HAP-1 (cell line): ENCODE data around the gene COL23A1.
A peak's percentile ranks its signal among the peaks of the same experiment; 100 is the strongest.

ENCODE experiments used
- DNase-seq, 2 experiments: peaks; one replicate each; pipeline ENCODE4 v3.0.0-alpha.2; 2016 to 2020; ENCODE audit warnings: low spot score in 2 of 2
- H3K27me3 ChIP-seq: fragments of 250-450 bp; sonication (Bioruptor Pico); 2 replicates; pipeline ENCODE4 v1.5.1; 2020; ENCODE audit warnings: low read depth, mild to moderate bottlenecking, moderate library complexity
- H3K36me3 ChIP-seq: fragments of 250-450 bp; sonication (Bioruptor Pico); replicated peaks from 2 replicates; pipeline ENCODE4 v1.5.1; 2020; ENCODE audit warnings: mild to moderate bottlenecking
- H3K4me1 ChIP-seq: fragments of 250-450 bp; sonication (Bioruptor Pico); 2 replicates; pipeline ENCODE4 v1.5.1; 2020; ENCODE audit warnings: mild to moderate bottlenecking
- H3K4me3 ChIP-seq: fragments of 250-450 bp; sonication (Bioruptor Pico); 2 replicates; pipeline ENCODE4 v1.5.1; 2020; ENCODE audit warnings: mild to moderate bottlenecking, moderate library complexity
- H3K9me3 ChIP-seq: fragments of 250-450 bp; sonication (Bioruptor Pico); 2 replicates; pipeline ENCODE4 v1.5.1; 2020; ENCODE audit warnings: mild to moderate bottlenecking, moderate library complexity
- in situ Hi-C: fragments of 300-500 bp; cut with MboI; formaldehyde crosslinking; loops from 3 replicates; pipeline ENCODE4 v1.14.3; 2020; ENCODE audit warnings: low sequenced_read_pairs, inconsistent platforms, mixed read lengths

Gene COL23A1

DNA sequence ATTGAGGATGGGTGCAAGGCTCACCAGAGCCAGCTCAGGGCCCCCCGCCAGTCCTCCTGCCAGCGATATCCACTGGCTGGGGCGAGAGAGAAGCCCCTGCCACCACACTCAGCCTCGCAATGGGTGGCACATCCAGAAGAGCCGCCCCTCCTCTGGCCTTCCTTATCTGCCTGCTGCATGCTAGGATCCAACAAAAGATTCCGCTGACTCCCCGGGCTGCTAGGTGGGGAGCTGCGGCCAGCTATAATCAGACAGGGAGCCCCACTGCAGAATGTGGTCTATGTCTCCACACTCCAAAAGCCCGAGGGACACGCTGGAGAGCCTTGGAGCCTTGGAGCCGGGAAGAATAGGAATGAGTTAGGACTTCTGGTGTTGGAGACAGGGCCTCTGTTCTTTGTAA, 32.8 kb downstream of the COL23A1 start:
- H3K36me3 ChIP-seq, result no peaks in the 10 kb centered on the region
- in situ Hi-C loops, result no loop called here
- H3K4me1 ChIP-seq, result no peaks in the 10 kb centered on the region
- no peaks in the 10 kb centered on the region for H3K27me3 ChIP-seq
- no peak for DNase-seq
- no peak overlapping the region for H3K4me3 ChIP-seq
- H3K9me3 ChIP-seq, result no peaks in the 10 kb centered on the region

DNA sequence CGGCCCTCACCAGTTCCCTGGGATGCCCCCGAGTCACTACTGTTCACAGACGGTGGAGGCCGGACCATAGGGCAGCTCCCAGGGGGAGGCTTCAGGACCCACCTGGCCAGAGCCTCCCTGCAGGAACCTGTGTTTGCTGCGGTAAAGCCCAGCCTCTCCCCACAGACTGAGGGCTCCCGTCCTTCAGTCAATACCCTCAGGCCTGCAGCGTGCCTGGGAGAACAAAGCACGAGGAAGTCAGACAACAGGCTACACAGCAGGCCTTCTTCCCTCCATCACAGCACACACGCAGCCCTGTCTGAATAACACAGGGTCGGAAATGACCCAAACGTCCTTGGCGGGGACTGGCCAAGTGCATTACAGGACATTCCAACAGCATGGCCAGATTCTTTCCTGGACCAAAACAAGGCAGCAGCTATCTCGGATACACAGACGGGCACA, 34.4 kb downstream of the COL23A1 start:
- H3K36me3 ChIP-seq, result no peaks in the 10 kb centered on the region
- no peaks in the 10 kb centered on the region for H3K27me3 ChIP-seq
- H3K4me3 ChIP-seq, result no peak overlapping the region
- no peak for DNase-seq
- no peaks in the 10 kb centered on the region for H3K9me3 ChIP-seq
- in situ Hi-C loops, result no loop called here
- H3K4me1 ChIP-seq, result no peaks in the 10 kb centered on the region

DNA sequence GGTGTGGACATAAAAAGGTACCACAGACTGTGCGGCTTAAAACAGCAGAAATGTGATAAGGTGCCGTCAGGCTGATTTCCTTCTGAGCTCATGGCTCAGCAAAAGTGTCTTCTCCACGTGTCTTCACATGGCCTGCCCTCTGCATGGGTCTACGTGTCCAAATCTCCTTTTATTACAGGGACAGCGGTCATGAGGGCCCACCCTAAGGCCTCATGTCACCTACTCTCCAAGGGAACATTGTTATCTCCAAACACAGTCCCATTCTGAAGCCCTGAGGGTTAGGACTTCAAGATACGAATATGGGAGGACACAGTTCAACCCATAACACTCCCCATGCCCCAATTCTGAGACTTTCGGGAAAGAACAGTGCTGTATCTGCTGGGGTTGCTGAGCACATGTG, 35.2 kb downstream of the COL23A1 start:
- Histone ChIP-seq H3K36me3 (no peaks in the 10 kb centered on the region), H3K9me3 (no peaks in the 10 kb centered on the region), H3K27me3 (no peaks in the 10 kb centered on the region), H3K4me3 (no peak overlapping the region), H3K4me1 (no peaks in the 10 kb centered on the region)
- DNase-seq, result no peak
- in situ Hi-C loops, result no loop called here

DNA sequence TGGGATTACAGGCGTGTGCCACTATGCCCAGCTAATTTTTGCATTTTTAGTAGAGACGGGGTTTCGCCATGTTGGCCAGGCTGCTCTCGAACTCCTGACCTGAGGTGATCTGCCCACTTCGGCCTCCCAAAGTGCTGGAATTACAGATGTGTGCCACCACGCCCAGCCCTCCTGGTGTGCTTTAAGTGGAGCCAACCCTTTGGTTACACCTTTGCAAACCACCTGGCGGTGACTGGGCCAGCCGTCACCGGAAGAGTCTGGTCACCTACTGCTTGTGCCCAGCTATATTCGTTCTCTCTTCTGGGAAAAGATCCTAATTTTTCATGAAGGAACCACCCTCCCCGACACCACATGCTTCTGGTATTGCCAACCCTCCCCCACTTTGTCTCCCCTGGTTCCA, 35.9 kb downstream of the COL23A1 start:
- Histone ChIP-seq H3K4me1 (no peaks in the 10 kb centered on the region), H3K9me3 (no peaks in the 10 kb centered on the region), H3K36me3 (no peaks in the 10 kb centered on the region), H3K4me3 (no peak overlapping the region), H3K27me3 (no peaks in the 10 kb centered on the region)
- no peak for DNase-seq
- in situ Hi-C loops, result no loop called here

DNA sequence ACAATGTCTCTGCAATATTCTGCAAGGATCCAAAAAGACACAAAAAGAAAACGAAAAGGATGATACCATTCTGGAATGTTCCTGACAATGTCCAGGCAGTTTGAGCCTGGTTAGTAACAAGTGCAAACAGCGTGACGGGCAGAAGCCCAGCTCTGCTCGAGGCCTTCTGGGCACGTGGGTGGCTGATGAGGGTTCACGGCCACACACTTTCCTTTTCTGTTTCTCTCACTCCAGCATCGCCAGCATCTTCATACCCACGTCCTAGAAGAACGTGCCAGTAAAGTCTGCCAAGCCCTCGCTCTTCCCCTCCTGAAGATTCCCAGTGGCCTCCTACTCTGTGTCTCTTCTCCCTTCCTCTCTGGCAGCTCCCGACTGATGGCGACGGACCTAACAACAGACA, 36.7 kb downstream of the COL23A1 start:
- Histone ChIP-seq H3K36me3 (no peaks in the 10 kb centered on the region), H3K4me1 (no peaks in the 10 kb centered on the region), H3K9me3 (no peaks in the 10 kb centered on the region), H3K27me3 (no peaks in the 10 kb centered on the region), H3K4me3 (no peak overlapping the region)
- in situ Hi-C loops, result no loop called here
- DNase-seq, result no peak

DNA sequence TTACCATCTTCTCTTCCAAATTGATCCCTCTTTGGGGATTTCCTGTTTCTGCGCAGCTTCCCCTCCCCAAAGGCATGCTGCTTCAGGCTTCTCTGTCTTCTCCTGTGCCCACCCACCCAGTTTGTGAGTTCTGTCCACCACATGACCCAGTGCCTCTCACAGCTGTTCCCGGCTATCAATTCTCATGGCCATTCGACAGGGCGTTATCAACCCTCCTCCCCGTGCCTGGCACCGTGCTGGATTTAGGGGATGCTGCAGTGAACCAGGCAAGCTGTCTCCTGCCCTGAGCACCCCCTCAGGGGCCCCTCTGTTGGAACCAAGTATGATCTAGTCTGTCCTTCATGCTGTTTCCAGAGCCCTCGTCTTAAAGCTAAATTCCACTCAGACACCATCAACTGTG, 38.7 kb downstream of the COL23A1 start:
- H3K9me3 ChIP-seq, result no peaks in the 10 kb centered on the region
- in situ Hi-C loops, result no loop called here
- DNase-seq, result no peak
- no peaks in the 10 kb centered on the region for H3K27me3 ChIP-seq
- no peaks in the 10 kb centered on the region for H3K4me1 ChIP-seq
- H3K4me3 ChIP-seq, result no peak overlapping the region
- H3K36me3 ChIP-seq, result no peaks in the 10 kb centered on the region

DNA sequence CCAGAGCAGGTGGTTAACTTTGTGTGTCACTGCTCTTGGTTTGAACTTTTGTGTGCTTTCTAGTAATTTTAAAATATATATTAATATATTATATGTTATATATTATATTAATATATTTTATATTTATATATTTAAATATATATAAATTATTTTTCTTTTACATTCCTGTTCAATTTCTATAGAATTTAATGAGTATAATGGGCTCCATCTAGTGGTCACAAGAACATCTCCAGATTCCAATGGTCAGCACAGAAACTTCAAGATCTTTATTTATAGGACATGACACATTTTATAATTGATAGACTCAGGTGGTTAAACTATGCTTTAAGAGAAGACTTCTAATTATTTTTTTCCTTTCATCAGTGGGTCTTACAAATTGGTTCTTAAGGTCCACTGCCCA, 39.1 kb downstream of the COL23A1 start:
- Histone ChIP-seq H3K4me1 (no peaks in the 10 kb centered on the region), H3K4me3 (no peak overlapping the region), H3K27me3 (no peaks in the 10 kb centered on the region), H3K36me3 (no peaks in the 10 kb centered on the region), H3K9me3 (no peaks in the 10 kb centered on the region)
- DNase-seq, result peak in 1 of 2 experiments; percentile 17
- in situ Hi-C loops, result no loop called here

DNA sequence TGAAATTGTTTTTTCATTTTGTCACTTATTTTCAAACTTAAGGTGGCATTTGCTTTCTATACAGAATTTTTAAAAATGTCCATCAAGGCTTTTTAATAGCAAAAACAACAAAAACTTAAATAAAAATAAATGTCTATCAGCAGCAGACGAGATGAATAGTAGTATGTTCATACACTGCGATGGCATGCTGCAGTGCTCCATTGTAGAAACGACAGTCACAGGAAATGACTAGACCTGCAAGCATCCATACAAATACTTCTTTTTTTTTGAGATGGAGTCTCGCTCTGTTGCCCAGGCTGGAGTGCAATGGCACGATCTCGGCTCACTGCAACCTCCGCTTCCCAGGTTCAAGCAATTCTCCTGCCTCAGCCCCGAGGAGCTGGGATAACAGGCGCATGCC, 41.4 kb downstream of the COL23A1 start:
- no peak for DNase-seq
- no peaks in the 10 kb centered on the region for H3K4me1 ChIP-seq
- in situ Hi-C loops, result no loop called here
- H3K9me3 ChIP-seq, result no peaks in the 10 kb centered on the region
- H3K36me3 ChIP-seq, result no peaks in the 10 kb centered on the region
- H3K4me3 ChIP-seq, result no peak overlapping the region
- H3K27me3 ChIP-seq, result no peaks in the 10 kb centered on the region

DNA sequence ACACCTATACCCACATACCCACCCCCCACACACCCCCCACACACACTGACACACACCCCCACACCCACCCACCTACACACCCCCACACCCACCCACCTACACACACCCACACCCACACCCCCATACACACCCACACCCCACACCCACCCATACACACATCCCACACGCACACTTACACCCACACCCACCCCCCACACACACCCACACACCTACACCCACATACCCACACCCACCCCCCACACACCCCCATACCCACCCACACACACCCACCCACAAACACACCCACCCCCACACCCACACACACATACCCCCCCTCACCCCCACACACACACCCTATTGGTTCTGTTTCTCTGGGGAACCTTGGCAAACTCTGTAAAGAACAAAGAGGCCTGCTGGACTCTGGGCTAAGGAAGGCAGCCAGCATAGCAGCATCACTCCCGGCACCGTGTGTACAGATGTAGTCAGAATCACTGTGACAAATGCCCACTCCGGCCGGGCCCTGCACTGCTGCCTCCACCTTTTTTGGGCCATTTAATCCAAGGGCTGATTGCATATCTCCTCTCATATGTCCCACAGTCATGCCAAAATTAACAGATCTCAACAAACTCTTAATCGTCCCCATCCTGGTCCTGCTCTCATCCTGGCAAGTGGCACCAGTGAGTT, 42.3 kb downstream of the COL23A1 start:
- in situ Hi-C loops, result no loop called here
- no peak overlapping the region for H3K4me3 ChIP-seq

DNA sequence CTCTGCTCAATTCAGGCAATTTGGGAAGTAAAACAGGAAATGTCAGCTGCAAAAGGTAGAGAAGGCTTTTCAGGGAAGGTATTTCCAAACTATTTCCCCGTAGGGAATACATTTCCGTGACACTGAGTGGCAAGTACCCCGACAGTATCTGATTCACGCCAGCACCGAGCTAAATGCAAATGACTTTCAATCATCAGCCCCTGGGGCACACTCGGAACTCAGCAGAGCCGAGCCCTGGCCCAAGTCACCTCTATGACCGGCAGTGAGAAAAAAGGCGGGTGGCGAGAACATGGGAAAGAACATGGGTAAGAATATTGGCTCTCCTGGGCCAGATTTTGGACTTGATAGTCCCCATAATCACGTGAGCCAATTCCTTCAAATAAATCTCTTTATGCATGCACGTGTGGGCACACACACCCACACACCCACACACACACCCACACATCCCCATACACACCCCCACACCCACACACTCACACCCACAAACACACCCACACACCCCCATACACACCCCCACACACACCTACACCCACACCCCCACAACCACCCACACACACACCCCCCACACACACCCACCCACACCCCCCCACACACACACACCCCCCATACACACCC, 43.0 kb downstream of the COL23A1 start:
- in situ Hi-C loops, result no loop called here
- no peak for DNase-seq

More for the DNA sequence above, 42.3 kb downstream of the COL23A1 start:
- Histone ChIP-seq H3K4me1 (no peaks in the 10 kb centered on the region), H3K36me3 (no peaks in the 10 kb centered on the region), H3K9me3 (no peaks in the 10 kb centered on the region), H3K27me3 (no peaks in the 10 kb centered on the region)
- no peak for DNase-seq

DNA sequence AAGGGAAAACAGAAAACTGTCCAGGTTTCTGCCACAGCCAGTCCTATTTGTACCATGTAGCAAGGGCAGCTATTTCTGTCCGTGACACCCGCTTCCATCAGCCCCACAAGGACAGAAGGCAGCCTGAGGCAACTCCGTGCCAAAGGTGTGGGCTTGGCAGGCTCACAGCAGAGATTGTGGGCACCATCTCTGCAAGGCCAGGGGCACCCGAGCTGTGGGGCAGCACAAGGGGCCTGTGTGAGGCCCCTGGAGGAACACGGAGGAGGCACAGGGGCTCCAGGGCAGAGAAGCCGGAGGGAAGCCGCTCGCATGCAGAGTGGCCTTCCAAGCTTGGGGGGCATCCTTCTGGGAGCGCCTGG, 43.5 kb downstream of the COL23A1 start:
- Histone ChIP-seq H3K36me3 (no peaks in the 10 kb centered on the region), H3K9me3 (no peaks in the 10 kb centered on the region), H3K27me3 (no peaks in the 10 kb centered on the region), H3K4me3 (no peak overlapping the region), H3K4me1 (no peaks in the 10 kb centered on the region)
- in situ Hi-C loops, result no loop called here
- DNase-seq, result no peak

More for the DNA sequence above, 43.0 kb downstream of the COL23A1 start:
- H3K27me3 ChIP-seq, result no peaks in the 10 kb centered on the region
- no peak overlapping the region for H3K4me3 ChIP-seq
- H3K9me3 ChIP-seq, result no peaks in the 10 kb centered on the region
- no peaks in the 10 kb centered on the region for H3K36me3 ChIP-seq
- no peaks in the 10 kb centered on the region for H3K4me1 ChIP-seq

DNA sequence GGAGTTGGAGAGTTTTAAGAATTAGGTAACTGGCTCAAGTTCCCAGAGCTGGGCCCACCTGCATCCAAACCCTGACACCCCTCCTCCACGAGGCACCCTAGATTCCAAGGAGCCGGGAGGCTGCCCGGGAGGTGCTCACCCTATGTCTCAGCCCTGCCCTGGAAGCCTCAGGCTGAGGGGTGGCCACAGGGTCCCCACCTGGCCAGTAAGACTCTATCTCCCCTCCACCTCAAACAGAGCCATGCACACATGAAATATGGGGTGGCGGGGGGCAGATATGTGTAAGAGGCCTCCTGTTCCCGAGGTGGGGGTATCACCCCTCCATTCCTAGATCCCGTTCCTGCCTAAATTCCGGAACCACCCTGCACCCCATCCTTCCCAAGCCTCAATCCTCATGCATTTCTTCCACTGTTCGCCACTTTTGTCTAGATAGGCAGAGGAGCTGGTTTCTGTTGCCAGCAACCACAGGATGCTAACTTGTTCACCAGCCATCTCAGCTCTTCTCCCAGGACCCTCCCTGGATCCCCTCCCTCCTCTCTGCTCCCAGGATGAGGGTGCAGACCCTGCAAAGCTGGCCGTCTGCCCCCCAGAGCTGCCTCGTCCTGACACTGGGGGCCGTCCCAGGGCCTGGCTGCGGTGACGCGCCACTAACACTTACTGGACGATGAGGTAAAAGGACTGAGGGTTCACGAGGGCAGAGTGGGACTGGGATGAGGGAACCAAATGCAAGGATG, 44.1 kb downstream of the COL23A1 start:
- DNase-seq, result no peak
- no peaks in the 10 kb centered on the region for H3K9me3 ChIP-seq
- no peaks in the 10 kb centered on the region for H3K4me1 ChIP-seq
- no peaks in the 10 kb centered on the region for H3K27me3 ChIP-seq
- H3K4me3 ChIP-seq, result no peak overlapping the region
- no peaks in the 10 kb centered on the region for H3K36me3 ChIP-seq
- in situ Hi-C loops, result no loop called here

DNA sequence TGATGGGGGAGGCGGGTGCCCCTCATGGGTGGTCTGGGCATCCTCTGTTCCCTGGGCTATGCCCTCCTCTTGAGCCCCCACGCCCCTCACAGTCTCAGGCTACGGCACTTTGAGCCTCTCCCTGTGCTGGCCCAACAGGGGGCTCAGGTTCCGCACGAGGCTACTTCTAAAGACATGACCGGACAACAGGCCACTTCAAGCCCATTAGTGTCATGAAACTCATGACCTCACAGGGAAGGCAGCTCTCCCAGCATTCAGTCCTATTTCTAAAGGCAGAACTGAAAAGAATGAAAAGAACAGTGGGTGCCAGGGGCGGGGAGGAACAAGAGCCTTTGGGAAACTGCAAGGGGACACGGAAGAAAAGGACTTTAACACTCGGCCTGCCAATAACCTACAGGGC, 45.0 kb downstream of the COL23A1 start:
- in situ Hi-C loops, result no loop called here
- no peaks in the 10 kb centered on the region for H3K36me3 ChIP-seq
- no peaks in the 10 kb centered on the region for H3K9me3 ChIP-seq
- DNase-seq, result no peak
- H3K4me3 ChIP-seq, result no peak overlapping the region
- H3K4me1 ChIP-seq, result no peaks in the 10 kb centered on the region
- H3K27me3 ChIP-seq, result no peaks in the 10 kb centered on the region

DNA sequence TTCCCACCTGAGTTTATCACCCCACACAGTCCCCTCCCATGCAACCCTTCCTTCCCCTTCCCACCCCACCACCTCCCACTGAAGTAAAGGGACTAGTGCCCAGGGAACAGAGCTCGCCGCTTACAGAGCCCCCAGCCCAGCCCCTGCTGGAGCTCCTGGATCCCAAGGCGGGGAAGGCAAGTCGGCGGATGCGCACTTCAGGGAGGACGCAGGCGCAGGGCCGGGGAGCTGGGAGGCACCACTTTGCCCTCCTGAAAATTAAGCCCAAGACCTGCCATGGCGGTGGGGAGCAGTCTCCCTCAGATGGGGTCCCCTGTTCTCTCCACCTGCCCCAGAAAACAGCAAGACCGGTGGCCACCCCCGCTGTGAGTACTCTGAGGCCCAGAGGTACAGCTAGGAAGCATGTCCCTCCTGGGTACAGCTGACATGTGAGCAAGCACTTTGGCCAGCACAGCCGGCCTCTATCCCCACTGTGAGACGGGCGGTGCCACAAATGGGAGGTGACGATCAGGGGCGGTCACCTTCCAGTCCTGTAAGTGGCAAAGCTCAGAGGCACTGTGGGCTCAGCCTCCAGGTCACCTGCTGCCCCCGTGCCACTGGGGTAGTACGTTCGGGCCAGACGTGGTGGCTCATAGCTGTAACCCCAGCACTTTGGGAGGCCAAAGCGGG, 45.9 kb downstream of the COL23A1 start:
- in situ Hi-C loops, result no loop called here
- Histone ChIP-seq H3K27me3 (no peaks in the 10 kb centered on the region), H3K4me1 (no peaks in the 10 kb centered on the region), H3K4me3 (no peak overlapping the region), H3K36me3 (no peaks in the 10 kb centered on the region), H3K9me3 (no peaks in the 10 kb centered on the region)
- no peak for DNase-seq
